Subcutaneous abdominal adipose tissue (tissue), 5 donors: ENCODE results near the gene BMP7.
"Not testable (repeated sequence)": the region's sequence is repeated elsewhere in the genome, so short reads cannot be mapped to it uniquely, and the experiment has no call there.

Source experiments
- H3K27ac ChIP-seq: one replicate; pipeline ENCODE4 v1.7.0; 2013; ENCODE audit warnings: low read depth, mild to moderate bottlenecking, inconsistent platforms, low read length, moderate library complexity
- H3K27me3 ChIP-seq, 5 donors: one replicate each; pipeline ENCODE4 v1.7.0; 2013; ENCODE audit warnings: low read length in 5 of 5, inconsistent platforms in 1 of 5; ENCODE audit not compliant: control insufficient read depth in 5 of 5, insufficient read depth in 4 of 5
- H3K36me3 ChIP-seq, 5 donors: one replicate each; pipeline ENCODE4 v1.7.0; 2013; ENCODE audit warnings: low read length in 5 of 5; ENCODE audit not compliant: control insufficient read depth in 5 of 5, insufficient read depth in 5 of 5
- H3K4me1 ChIP-seq, 5 donors: one replicate each; pipeline ENCODE4 v1.7.0; 2013; ENCODE audit warnings: low read length in 5 of 5, mild to moderate bottlenecking in 3 of 5, moderate library complexity in 1 of 5; ENCODE audit not compliant: control insufficient read depth in 5 of 5, insufficient read depth in 5 of 5
- H3K4me3 ChIP-seq, 5 donors: one replicate each; pipeline ENCODE4 v1.7.0; 2013; ENCODE audit warnings: low read length in 5 of 5, low read depth in 1 of 5
- H3K9ac ChIP-seq, 5 donors: one replicate each; pipeline ENCODE4 v1.7.0; 2013; ENCODE audit warnings: low read length in 5 of 5, mild to moderate bottlenecking in 4 of 5, moderate library complexity in 3 of 5
- H3K9me3 ChIP-seq, 5 donors: one replicate each; pipeline ENCODE4 v1.7.0; 2013; ENCODE audit warnings: low read length in 5 of 5; ENCODE audit not compliant: control insufficient read depth in 5 of 5
- donor health status: healthy.
- donor health status: healthy.
- donor health status: healthy.
- donor health status: healthy.
- donor health status: healthy.

The BMP7 gene

DNA sequence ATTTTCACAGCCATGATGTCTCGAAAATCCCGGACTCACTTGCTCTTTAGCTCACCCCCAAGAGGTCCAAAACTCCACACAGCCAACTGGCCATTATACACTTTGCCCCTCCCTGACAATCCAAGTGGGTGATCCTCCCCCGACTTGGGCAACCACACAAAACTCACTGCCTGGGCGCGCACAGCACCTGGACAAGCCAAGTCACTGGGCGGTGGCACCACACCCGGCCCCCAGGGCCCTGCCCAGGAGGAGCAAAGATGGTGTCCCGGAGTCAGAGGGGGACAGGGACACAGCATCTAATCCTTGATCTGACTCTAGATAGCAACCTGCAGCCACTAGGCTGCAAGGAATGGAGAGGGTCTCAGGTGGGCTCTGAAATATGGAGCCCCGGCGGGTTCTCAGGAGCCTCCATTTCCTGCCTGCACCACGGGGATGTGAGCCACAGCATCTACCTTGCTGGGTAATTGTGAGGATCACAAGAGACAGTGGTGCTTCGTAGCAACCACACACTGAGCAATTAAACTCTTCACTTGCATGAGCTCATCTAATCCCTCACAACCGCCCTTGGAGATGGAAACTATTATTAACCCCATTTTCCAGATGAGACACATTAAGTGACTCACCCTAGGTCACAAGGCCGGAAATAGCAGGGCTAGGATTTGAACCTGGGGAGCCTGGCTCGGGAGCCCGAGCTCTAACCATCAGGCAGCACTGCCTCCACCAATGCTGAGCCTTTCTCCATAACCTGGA, 66.6 kb downstream of the BMP7 start:
- Histone ChIP-seq H3K4me3 (no peak overlapping the region), H3K9me3 (no peaks in the 10 kb centered on the region), H3K36me3 (no peaks in the 10 kb centered on the region), H3K4me1 (peaks cover 0 to 4% (median 0%) of the 10 kb centered on the region in 5 donors), H3K9ac (no peak overlapping the region), H3K27ac (no peak overlapping the region), H3K27me3 (peaks cover 4 to 39% (median 34%) of the 10 kb centered on the region in 5 donors)

DNA sequence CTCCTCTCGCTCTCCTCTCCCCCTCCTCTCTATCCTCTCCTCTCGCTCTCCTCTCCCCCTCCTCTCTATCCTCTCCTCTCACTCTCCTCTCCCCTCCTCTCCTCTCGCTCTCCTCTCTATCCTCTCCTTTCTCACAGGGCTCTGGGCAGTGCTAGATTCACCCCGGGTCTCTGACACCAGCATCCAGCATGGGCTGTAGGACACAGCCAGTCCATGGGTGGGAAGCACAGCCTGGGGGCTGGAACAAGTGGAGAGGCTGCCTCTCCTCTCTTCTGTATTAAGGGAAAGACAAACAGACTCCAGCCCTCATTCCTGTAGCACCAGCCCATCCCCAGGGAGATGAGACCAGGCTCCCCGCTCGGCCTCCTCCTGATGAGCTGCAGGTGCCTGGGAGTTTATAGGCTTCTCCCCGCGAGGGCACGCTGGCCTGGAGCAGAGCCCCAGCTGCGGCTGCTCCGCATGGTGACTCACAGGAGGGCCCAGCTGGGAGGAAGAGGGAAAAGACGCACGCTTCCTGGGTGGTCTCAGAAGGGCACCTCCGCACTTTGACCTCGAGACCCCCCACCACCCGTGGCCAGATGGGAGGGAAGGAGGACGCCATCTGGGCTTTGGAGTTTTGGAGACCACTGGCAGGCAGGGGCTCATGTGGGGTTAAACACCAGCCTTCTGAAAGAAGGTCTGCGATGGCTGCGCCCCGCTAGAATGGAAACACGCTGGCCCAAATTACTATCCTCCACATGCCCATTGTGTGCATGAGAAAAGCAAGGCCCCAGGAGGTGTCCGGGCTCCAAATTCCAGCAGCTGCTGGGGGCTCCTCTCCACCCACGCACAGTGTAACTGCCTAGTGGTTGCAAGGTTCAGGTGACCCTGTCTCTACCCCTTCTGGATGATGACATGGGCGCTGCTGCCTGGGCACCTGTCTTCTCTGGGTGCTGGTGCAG, 68.0 kb downstream of the BMP7 start:
- peaks cover 0 to 4% (median 0%) of the 10 kb centered on the region in 5 donors for H3K4me1 ChIP-seq

DNA sequence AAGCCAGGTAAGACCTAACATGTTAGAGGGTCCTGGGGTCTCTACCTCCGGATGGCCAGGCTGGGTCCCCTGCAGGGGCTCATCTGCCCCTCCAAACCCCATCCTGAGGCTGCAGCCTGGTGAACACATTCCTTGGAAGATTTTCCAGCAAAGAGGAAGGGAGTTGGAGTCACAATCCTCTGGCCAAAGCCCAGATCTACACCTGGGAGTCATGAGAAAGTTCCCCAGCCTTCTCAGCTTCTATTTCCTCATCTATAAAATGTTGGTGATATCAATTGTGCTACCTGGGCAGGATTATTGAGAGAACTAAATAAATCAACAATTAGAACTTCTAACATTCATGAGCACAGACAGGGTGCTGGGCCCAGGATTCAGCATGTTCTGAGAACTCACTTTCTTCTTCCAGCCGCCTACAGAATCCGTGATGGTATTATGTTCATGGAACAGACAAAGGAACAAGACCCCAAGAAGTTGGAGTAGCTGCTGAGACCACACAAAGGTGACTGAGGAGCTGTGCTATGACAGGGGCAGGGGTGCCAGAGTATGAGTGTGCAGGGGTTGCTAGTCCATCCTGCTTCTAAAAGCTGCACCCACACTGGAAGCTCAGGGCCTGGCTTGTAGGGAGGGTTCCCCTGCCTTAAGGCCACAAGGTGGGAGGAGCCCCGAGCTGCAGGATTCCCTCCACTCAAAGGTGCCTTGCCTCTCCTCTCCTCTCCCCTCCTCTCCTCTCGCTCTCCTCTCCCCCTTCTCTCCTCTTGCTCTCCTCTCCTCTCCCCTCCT, 68.9 kb downstream of the BMP7 start:
- no peak overlapping the region for H3K4me3 ChIP-seq
- peaks cover 4 to 36% (median 25%) of the 10 kb centered on the region in 5 donors for H3K27me3 ChIP-seq
- no peaks in the 10 kb centered on the region for H3K36me3 ChIP-seq
- no peak overlapping the region for H3K27ac ChIP-seq
- H3K4me1 ChIP-seq = peaks cover 0 to 4% (median 0%) of the 10 kb centered on the region in 5 donors
- H3K9me3 ChIP-seq = no peaks in the 10 kb centered on the region
- no peak overlapping the region for H3K9ac ChIP-seq

More for the DNA sequence above, 68.0 kb downstream of the BMP7 start:
- Histone ChIP-seq H3K9ac (no peak overlapping the region), H3K9me3 (no peaks in the 10 kb centered on the region), H3K4me3 (no peak overlapping the region), H3K27me3 (peaks cover 4 to 39% (median 27%) of the 10 kb centered on the region in 5 donors), H3K36me3 (no peaks in the 10 kb centered on the region), H3K27ac (no peak overlapping the region)

DNA sequence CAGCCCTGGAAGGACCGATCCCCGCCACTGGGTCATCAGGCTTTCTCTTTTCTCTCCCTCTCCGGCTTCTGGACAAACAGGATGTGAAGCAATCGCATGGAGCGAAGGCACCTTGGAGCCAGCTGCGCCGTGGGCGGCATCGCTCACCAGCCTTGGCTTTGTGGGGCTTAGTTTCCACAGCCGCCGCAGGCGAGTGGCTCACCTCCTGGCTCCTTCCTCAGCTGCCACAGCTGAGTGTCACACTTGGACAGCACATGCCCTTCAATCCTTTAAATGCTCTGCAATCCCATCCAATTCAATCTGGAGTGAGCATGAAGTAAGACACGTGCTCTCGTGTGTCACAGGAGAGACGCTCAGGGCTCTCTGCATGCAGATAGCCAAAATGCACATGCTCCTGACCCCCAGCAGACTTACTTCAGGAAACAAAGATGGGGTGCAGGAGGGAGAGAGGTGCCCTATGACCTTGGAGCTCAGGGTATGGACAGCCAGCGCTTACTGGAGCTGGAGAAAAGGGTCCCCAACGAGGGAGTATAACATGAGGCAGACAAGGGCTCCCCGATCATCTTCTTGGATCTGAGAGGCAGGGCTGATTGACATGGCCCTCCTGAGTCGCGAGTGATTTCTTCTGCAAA, 70.9 kb downstream of the BMP7 start:
- H3K27ac ChIP-seq = no peak overlapping the region
- peaks cover 0 to 8% (median 0%) of the 10 kb centered on the region in 5 donors for H3K4me1 ChIP-seq
- peaks cover 4 to 28% (median 22%) of the 10 kb centered on the region in 5 donors for H3K27me3 ChIP-seq
- no peaks in the 10 kb centered on the region for H3K9me3 ChIP-seq
- no peak overlapping the region for H3K9ac ChIP-seq
- H3K4me3 ChIP-seq = no peak overlapping the region
- H3K36me3 ChIP-seq = no peaks in the 10 kb centered on the region

DNA sequence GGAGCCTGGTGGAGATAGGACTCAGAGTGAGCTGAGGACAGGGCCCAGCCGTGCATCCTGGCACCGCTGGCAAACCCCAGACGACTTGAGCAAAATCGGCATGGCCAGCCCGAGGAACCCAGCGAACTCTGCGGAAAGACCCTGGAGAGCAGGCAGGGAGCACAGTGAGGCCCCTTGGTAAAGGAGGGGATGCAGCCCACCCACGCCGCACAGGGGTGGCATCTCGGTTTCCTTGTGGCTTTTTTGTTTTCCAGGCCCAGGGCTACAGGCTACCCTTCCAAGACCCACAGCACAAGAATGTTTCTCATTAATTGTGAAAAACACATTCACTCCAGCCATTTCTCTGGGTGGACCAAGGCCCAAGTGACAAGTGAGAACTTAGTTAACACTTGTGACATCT, 71.4 kb downstream of the BMP7 start:
- no peaks in the 10 kb centered on the region for H3K36me3 ChIP-seq
- no peaks in the 10 kb centered on the region for H3K9me3 ChIP-seq
- no peak overlapping the region for H3K9ac ChIP-seq
- peaks cover 4 to 25% (median 21%) of the 10 kb centered on the region in 5 donors for H3K27me3 ChIP-seq
- H3K27ac ChIP-seq = no peak overlapping the region
- peaks cover 0 to 9% (median 0%) of the 10 kb centered on the region in 5 donors for H3K4me1 ChIP-seq
- H3K4me3 ChIP-seq = no peak overlapping the region

DNA sequence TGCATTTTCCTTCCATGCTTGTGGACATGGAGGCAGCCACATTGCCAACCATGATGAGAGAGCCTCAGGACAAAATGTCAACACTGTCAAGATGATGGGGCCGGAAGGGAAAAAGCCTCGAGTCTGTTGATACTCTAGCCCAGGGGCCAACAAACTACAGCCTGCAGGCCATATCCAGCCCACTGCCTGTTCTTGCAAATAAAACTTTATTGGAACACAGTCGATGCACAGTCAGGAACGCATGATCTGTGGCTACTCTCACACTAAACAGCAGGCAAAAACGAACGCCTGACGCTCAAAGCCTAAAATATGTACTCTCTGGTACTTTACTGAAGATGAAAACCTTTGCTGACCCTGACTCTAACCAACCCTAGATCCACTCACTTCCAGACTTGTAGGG, 72.3 kb downstream of the BMP7 start:
- H3K9me3 ChIP-seq = no peaks in the 10 kb centered on the region
- H3K9ac ChIP-seq = no peak overlapping the region
- H3K4me3 ChIP-seq = no peak overlapping the region
- no peaks in the 10 kb centered on the region for H3K36me3 ChIP-seq
- H3K4me1 ChIP-seq = peaks cover 0 to 9% (median 0%) of the 10 kb centered on the region in 5 donors
- H3K27ac ChIP-seq = no peak overlapping the region
- peaks cover under 1 to 22% (median 17%) of the 10 kb centered on the region in 5 donors for H3K27me3 ChIP-seq

DNA sequence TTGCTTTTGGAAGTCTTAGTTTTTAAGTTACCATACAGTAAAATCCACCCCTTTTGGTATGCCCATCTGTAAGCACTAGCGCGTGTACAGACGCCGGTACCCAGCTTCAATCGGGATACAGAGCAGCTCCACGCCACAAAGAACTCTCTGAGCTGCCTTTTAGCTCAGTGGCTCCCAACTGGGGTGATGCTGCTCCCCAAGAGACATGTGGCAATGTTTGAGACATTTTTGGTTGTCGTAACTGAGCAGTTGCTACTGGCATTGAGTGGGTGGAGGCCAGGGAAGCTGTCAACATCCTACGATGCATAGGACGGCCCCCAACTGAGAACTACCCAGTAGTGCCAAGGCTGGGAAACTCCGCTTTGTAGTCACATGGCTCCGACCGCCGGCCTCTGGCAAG, 73.3 kb downstream of the BMP7 start:
- Histone ChIP-seq H3K9ac (no peak overlapping the region), H3K4me3 (no peak overlapping the region), H3K9me3 (no peaks in the 10 kb centered on the region), H3K27ac (no peak overlapping the region), H3K36me3 (no peaks in the 10 kb centered on the region), H3K27me3 (peaks cover 0 to 16% (median 9%) of the 10 kb centered on the region in 5 donors), H3K4me1 (peaks cover 0 to 9% (median 0%) of the 10 kb centered on the region in 5 donors)

DNA sequence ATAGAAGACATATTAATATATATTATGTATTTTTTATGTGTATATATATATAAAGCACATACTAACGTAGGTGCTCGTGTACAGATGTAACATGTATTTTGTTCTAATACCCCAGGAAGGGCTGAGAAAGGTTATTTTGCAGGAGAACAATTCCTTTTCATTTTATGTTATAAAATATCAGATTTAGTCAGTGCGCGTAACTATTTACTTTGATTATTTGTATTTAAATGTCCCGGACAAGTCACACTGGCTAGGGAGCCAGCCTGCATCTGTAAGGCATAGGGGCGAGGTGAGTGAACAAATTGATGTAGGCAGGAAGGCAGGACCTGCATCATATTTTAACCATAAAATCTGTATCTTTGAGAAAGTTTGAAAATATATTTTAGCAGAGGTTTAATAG, 74.1 kb downstream of the BMP7 start:
- peaks cover 0 to 9% (median 4%) of the 10 kb centered on the region in 5 donors for H3K27me3 ChIP-seq
- no peaks in the 10 kb centered on the region for H3K36me3 ChIP-seq
- H3K9ac ChIP-seq = no peak overlapping the region
- no peak overlapping the region for H3K4me3 ChIP-seq
- no peak overlapping the region for H3K27ac ChIP-seq
- peaks cover 0 to 9% (median 0%) of the 10 kb centered on the region in 5 donors for H3K4me1 ChIP-seq
- no peaks in the 10 kb centered on the region for H3K9me3 ChIP-seq

DNA sequence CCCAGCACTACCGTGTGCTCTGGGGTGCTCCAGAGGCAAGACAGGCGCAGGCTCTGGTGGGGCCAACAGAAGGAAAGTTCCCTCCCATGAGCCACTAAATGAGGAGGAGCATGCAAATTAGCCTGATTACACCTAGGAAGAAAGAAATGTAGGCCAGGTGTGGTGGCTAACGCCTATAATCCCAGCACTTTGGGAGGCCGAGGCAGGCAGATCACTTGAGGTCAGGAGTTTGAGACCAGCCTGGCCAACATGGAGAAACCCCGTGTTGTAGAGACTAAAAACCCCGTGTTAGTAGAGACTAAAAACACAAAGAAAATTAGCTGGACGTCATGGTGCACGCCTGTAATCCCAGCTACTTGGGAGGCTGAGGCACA, 75.2 kb downstream of the BMP7 start:
- not testable (repeated sequence) for H3K36me3 ChIP-seq, H3K9me3 ChIP-seq, H3K4me1 ChIP-seq, H3K27ac ChIP-seq, H3K9ac ChIP-seq, H3K4me3 ChIP-seq, H3K27me3 ChIP-seq
